ENCODE data around the gene ERC2. TPM values are rescaled to one million over a fixed set of nuclear protein-coding genes. Genes with fewer than 3 reads are reported as not detected.

Gene ERC2
- total and polyA plus RNA-seq, 2 of the 8 experiments (the other 6 are each of a cell fraction or from before 2014, with no cell fraction given): 16.4 to 22.8 TPM

GRCh38 chr3:55939287-55939686, 529.0 kb downstream of the ERC2 start:
- no peak for FAIRE-seq
- H3K4me1 ChIP-seq (replicated peaks in 1 of 4; ENCODE audit: control insufficient read depth in 3 of 4, insufficient read depth in 4 of 4, low read length in 3 of 4): no peaks in the 10 kb centered on the region
- H3K4ac ChIP-seq (replicated peaks; ENCODE audit: insufficient read length, low read depth, low read length): no peak overlapping the region
- no peaks in the 10 kb centered on the region for H4K20me1 ChIP-seq (replicated peaks in 1 of 2; ENCODE audit: control insufficient read depth in 1 of 2, insufficient read depth in 2 of 2, low read length in 2 of 2)
- no peaks in the 10 kb centered on the region for H3K36me3 ChIP-seq (ENCODE audit: control insufficient read depth in 2 of 4, insufficient read depth in 4 of 4, low read length in 3 of 4)
- H4K5ac ChIP-seq (ENCODE audit: insufficient read length, low read depth, low read length): no peak overlapping the region
- H2BK20ac ChIP-seq (ENCODE audit: low read length): no peak overlapping the region
- no peaks in the 10 kb centered on the region for H3K27me3 ChIP-seq (replicated peaks in 1 of 4; ENCODE audit: control insufficient read depth in 3 of 4, extremely low read depth in 1 of 4, insufficient read depth in 3 of 4, low read length in 3 of 4)
- no peak overlapping the region for H3K4me3 ChIP-seq (ENCODE audit: extremely low read depth in 1 of 4, insufficient read depth in 2 of 4, low read depth in 3 of 4, low read length in 4 of 4)
- H2BK15ac ChIP-seq (ENCODE audit: low read length): no peak overlapping the region
- no peaks in the 10 kb centered on the region for H3K23me2 ChIP-seq (ENCODE audit: low read depth, low read length)
- H3K56ac ChIP-seq (replicated peaks; ENCODE audit: insufficient read length, low read depth, low read length): no peak overlapping the region
- H3K79me2 ChIP-seq (ENCODE audit: control insufficient read depth in 1 of 2, insufficient read depth in 2 of 2, low read length in 2 of 2): no peaks in the 10 kb centered on the region
- no peak overlapping the region for H2BK120ac ChIP-seq (replicated peaks; ENCODE audit: low read depth, low read length)
- no peak overlapping the region for H3K9ac ChIP-seq (replicated peaks in 1 of 4; ENCODE audit: extremely low read depth in 1 of 4, low read depth in 3 of 4, low read length in 3 of 4)
- H3K9me3 ChIP-seq (ENCODE audit: insufficient read depth in 2 of 2, low read depth in 1 of 2, low read length in 1 of 2): no peaks in the 10 kb centered on the region
- H3K14ac ChIP-seq (ENCODE audit: insufficient read length): no peak overlapping the region
- no peak overlapping the region for H2AK5ac ChIP-seq (ENCODE audit: low read depth, low read length)
- CTCF ChIA-PET (ENCODE audit: partially characterized antibody): no interaction called here
- H3K27ac ChIP-seq (ENCODE audit: low read depth, low read length): no peak overlapping the region
- WGBS, 2 experiments (ENCODE audit: extremely low coverage in 1 of 2, insufficient coverage in 1 of 2, insufficient read length in 1 of 2, insufficient replicate concordance in 2 of 2, low coverage in 1 of 2, low lambda C conversion rate in 2 of 2, missing lambda C conversion rate in 1 of 2): 91% methylated on average over 1 of the region's 1 CpG; no CpG with 5 or more reads in 1 of the 2 experiments
- POLR2A ChIA-PET (ENCODE audit: partially characterized antibody): no interaction called here
- no peaks in the 10 kb centered on the region for H3K79me1 ChIP-seq (ENCODE audit: low read depth, low read length)
- no peak for DNase-seq (ENCODE audit: low read depth in 1 of 2, low spot score in 2 of 2)
- no peak overlapping the region for H3K23ac ChIP-seq (ENCODE audit: insufficient read length)
- H2AFZ ChIP-seq (ENCODE audit: low read length): no peak overlapping the region
- H3K18ac ChIP-seq (ENCODE audit: extremely low read depth, low read length): no peak overlapping the region
- H4K91ac ChIP-seq (replicated peaks; ENCODE audit: insufficient read length, low read length): no peak overlapping the region
- H4K8ac ChIP-seq (ENCODE audit: extremely low read depth, insufficient read depth, low read length): no peak overlapping the region
- no peak overlapping the region for H2BK12ac ChIP-seq (ENCODE audit: low read depth, low read length)
- H2BK5ac ChIP-seq (ENCODE audit: low read depth, low read length): no peak overlapping the region
- TF ChIP-seq TCF12 (IDR thresholded peaks at IDR 0.05; ENCODE audit: low read depth, low read length) (no peak), BRCA1 (IDR thresholded peaks at IDR 0.05; ENCODE audit: low read depth, low read length) (no peak), EZH2 (IDR thresholded peaks at IDR 0.05; ENCODE audit: low read depth, low read length, severe bottlenecking) (no peak), ASH2L (IDR thresholded peaks at IDR 0.05; ENCODE audit: low read length) (no peak), KDM5A (IDR thresholded peaks at IDR 0.05; ENCODE audit: low read length) (no peak), CHD1 (IDR thresholded peaks at IDR 0.05; ENCODE audit: low read depth, low read length) (no peak), TAF1 (IDR thresholded peaks at IDR 0.05; ENCODE audit: low read depth, low read length) (no peak), POU5F1 (IDR thresholded peaks at IDR 0.05; ENCODE audit: low read depth, low read length) (no peak), POLR2A (IDR thresholded peaks at IDR 0.05; ENCODE audit: control extremely low read depth in 1 of 2, low read depth in 2 of 2, low read length in 2 of 2) (no peak)
- no peak overlapping the region for H3K4me2 ChIP-seq (ENCODE audit: insufficient read depth in 1 of 2, low read depth in 2 of 2, low read length in 2 of 2)

All from H1 (cell line).